ENCODE data around the gene LEMD3.

DNA sequence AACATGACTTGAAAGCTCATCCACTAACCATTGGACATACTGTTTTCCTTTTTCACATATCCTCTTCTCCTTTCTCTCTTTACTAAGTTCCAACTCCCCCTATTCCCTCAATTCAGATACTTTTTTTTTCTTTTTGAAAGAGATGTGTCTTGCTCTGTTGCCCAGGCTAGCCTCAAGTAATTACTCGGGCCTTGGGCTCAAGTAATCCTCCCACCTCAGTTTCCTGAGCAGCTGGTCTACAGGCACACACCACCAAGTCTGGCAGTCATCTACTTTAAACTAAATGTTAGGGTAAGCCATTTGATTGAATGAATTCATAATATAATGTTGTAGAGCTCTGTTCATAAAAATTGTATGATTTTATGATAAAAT lies 15.5 kb downstream of the LEMD3 start:
- TF ChIP-seq, protein P1, sequence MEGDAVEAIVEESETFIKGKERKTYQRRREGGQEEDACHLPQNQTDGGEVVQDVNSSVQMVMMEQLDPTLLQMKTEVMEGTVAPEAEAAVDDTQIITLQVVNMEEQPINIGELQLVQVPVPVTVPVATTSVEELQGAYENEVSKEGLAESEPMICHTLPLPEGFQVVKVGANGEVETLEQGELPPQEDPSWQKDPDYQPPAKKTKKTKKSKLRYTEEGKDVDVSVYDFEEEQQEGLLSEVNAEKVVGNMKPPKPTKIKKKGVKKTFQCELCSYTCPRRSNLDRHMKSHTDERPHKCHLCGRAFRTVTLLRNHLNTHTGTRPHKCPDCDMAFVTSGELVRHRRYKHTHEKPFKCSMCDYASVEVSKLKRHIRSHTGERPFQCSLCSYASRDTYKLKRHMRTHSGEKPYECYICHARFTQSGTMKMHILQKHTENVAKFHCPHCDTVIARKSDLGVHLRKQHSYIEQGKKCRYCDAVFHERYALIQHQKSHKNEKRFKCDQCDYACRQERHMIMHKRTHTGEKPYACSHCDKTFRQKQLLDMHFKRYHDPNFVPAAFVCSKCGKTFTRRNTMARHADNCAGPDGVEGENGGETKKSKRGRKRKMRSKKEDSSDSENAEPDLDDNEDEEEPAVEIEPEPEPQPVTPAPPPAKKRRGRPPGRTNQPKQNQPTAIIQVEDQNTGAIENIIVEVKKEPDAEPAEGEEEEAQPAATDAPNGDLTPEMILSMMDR (optimal IDR thresholded peaks at IDR 0.05 in 1 of 3, IDR thresholded peaks at IDR 0.05 in 1 of 3, conservative IDR thresholded peaks at IDR 0.05 in 1 of 3; ENCODE audit: extremely low read depth in 1 of 3, insufficient read depth in 2 of 3, low read length in 3 of 3) = no peak
- TF ChIP-seq EZH2 (IDR thresholded peaks at IDR 0.05; ENCODE audit: low read length) = no peak
